ENCODE measurements around the gene RAB33A. TPM values are rescaled to one million over a fixed set of nuclear protein-coding genes. Genes with fewer than 3 reads are reported as not detected.
A peak's percentile ranks its signal among the peaks of the same experiment; 100 is the strongest.

The RAB33A gene
- polyA plus RNA-seq (2013, experiment 1 of 2), result 8.7 TPM
- polyA plus RNA-seq (2013, experiment 2 of 2), result 8.7 TPM

DNA sequence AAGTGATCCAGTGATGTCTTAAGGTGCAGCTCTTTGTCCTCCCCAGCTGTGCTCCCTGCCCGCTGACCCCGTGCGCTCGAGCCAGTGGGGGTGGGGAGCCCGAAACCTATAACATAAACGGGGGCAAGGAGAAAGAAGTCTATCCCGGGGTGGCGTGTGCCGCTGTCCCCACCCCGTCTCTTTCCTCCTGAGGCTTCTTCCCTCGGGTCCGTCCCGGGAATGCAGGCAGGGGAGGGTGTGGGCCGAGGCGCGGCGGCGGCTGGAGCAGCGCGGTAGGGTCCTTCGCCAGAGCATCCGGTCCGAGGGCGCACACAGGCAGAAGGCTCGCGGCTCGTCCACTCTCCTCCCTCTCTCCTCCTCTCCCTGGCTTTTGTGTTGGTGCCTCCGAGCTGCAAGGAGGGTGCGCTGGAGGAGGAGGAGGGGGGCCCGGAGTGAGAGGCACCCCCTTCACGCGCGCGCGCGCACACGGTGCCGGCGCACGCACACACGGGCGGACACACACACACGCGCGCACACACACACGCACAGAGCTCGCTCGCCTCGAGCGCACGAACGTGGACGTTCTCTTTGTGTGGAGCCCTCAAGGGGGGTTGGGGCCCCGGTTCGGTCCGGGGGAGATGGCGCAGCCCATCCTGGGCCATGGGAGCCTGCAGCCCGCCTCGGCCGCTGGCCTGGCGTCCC is at the start of gene RAB33A:
Gene RAB33A (plus strand): TSS at position 517 of the 681 bp plus-strand sequence. CDS start 101 bp downstream, at position 618.
- Histone ChIP-seq H3K4me2 (ENCODE audit: insufficient read depth, low read length, poor library complexity, severe bottlenecking) (peak within 1 kb of the TSS; percentile 80), H3K4me1 (ENCODE audit: control insufficient read depth in 2 of 2, insufficient read depth in 1 of 2, low read depth in 1 of 2, low read length in 2 of 2) (peaks cover 8 to 15% of the 10 kb centered on the region in 2 donors), H2BK120ac (ENCODE audit: low read depth, low read length) (peak within 1 kb of the TSS; percentile 67), H2BK12ac (ENCODE audit: low read length) (peak within 1 kb of the TSS; percentile 46), H3K14ac (ENCODE audit: low read length) (peak within 1 kb of the TSS; percentile 56), H2AFZ (ENCODE audit: low read length) (peak within 1 kb of the TSS; percentile 69), H4K91ac (ENCODE audit: low read depth, low read length, poor library complexity) (peak within 1 kb of the TSS; percentile 64), H2BK15ac (ENCODE audit: low read length) (peak within 1 kb of the TSS; percentile 26), H3K36me3 (replicated peaks in 1 of 2; ENCODE audit: control insufficient read depth in 2 of 2, insufficient read depth in 2 of 2, low read length in 2 of 2) (no peaks in the 10 kb centered on the region), H3K9ac (ENCODE audit: low read depth, low read length, poor library complexity) (peak within 1 kb of the TSS; percentile 93), H2BK5ac (ENCODE audit: low read length) (peak within 1 kb of the TSS; percentile 66), H3K18ac (ENCODE audit: low read length) (peak within 1 kb of the TSS; percentile 94), H2AK5ac (ENCODE audit: low read depth, low read length) (no peak within 1 kb of the TSS), H3K9me3 (replicated peaks in 1 of 2; ENCODE audit: control insufficient read depth in 2 of 2, insufficient read depth in 1 of 2, low read depth in 1 of 2, low read length in 2 of 2) (no peaks in the 10 kb centered on the region), H3K4ac (ENCODE audit: low read length) (no peak within 1 kb of the TSS), H3K4me3 (ENCODE audit: low read length in 2 of 2) (peak within 1 kb of the TSS; percentile 55 to 90), H3K27me3 (ENCODE audit: control insufficient read depth in 3 of 3, insufficient read depth in 3 of 3, low read depth in 1 of 3, low read length in 3 of 3) (no peaks in the 10 kb centered on the region), H3K23ac (ENCODE audit: low read depth, low read length, poor library complexity) (peak within 1 kb of the TSS; percentile 80), H3K79me1 (ENCODE audit: low read depth, low read length) (no peaks in the 10 kb centered on the region), H4K8ac (ENCODE audit: low read depth, low read length) (peak within 1 kb of the TSS; percentile 65), H3K27ac (replicated peaks; ENCODE audit: low read length) (peak within 1 kb of the TSS; percentile 71)
- no CpG with 5 or more reads among the region's 61 CpGs for WGBS, 2 donors (ENCODE audit: extremely low coverage in 2 of 2, insufficient read length in 2 of 2, insufficient replicate concordance in 1 of 2)
- no peak for DNase-seq (ENCODE audit: low spot score)

DNA sequence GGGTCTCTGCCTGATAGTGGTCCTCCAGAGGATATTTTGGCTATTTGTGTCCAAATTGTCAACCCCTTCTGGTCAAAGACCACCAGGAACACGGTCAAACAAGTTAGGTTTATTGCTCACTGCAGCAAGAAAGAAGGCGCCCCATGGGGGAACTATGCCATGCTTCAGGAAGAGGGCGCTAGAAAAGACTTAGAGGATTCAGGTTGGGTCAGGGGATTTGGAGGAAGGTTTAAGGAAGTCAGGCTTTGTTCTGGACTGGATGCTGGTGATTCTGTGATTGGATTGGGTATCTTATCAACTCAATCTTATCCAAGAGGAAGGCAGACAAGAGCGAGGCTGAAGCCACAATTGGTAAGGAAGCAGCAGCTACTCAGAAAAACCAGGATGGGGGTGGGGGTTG is 47.2 kb upstream of the RAB33A start:
- Histone ChIP-seq H2BK120ac (ENCODE audit: low read depth, low read length) (no peak overlapping the region), H3K4me3 (ENCODE audit: low read length in 2 of 2) (no peak overlapping the region), H3K27ac (replicated peaks; ENCODE audit: low read length) (no peak overlapping the region), H3K23ac (ENCODE audit: low read depth, low read length, poor library complexity) (no peak overlapping the region), H4K91ac (ENCODE audit: low read depth, low read length, poor library complexity) (no peak overlapping the region), H2BK5ac (ENCODE audit: low read length) (no peak overlapping the region), H3K9me3 (replicated peaks in 1 of 2; ENCODE audit: control insufficient read depth in 2 of 2, insufficient read depth in 1 of 2, low read depth in 1 of 2, low read length in 2 of 2) (no peaks in the 10 kb centered on the region), H3K4me2 (ENCODE audit: insufficient read depth, low read length, poor library complexity, severe bottlenecking) (no peak overlapping the region), H3K4ac (ENCODE audit: low read length) (no peak overlapping the region), H3K14ac (ENCODE audit: low read length) (no peak overlapping the region), H3K27me3 (ENCODE audit: control insufficient read depth in 3 of 3, insufficient read depth in 3 of 3, low read depth in 1 of 3, low read length in 3 of 3) (no peaks in the 10 kb centered on the region), H3K36me3 (replicated peaks in 1 of 2; ENCODE audit: control insufficient read depth in 2 of 2, insufficient read depth in 2 of 2, low read length in 2 of 2) (peaks cover 0 to 37% of the 10 kb centered on the region in 2 donors), H2BK12ac (ENCODE audit: low read length) (no peak overlapping the region), H2AK5ac (ENCODE audit: low read depth, low read length) (no peak overlapping the region), H3K18ac (ENCODE audit: low read length) (no peak overlapping the region), H3K79me1 (ENCODE audit: low read depth, low read length) (no peaks in the 10 kb centered on the region), H3K4me1 (ENCODE audit: control insufficient read depth in 2 of 2, insufficient read depth in 1 of 2, low read depth in 1 of 2, low read length in 2 of 2) (no peaks in the 10 kb centered on the region), H2AFZ (ENCODE audit: low read length) (no peak overlapping the region), H4K8ac (ENCODE audit: low read depth, low read length) (no peak overlapping the region), H2BK15ac (ENCODE audit: low read length) (no peak overlapping the region), H3K9ac (ENCODE audit: low read depth, low read length, poor library complexity) (no peak overlapping the region)
- WGBS, 2 donors (ENCODE audit: extremely low coverage in 2 of 2, insufficient read length in 2 of 2, insufficient replicate concordance in 1 of 2), result no CpG with 5 or more reads among the region's 4 CpGs
- no peak for DNase-seq (ENCODE audit: low spot score)

DNA sequence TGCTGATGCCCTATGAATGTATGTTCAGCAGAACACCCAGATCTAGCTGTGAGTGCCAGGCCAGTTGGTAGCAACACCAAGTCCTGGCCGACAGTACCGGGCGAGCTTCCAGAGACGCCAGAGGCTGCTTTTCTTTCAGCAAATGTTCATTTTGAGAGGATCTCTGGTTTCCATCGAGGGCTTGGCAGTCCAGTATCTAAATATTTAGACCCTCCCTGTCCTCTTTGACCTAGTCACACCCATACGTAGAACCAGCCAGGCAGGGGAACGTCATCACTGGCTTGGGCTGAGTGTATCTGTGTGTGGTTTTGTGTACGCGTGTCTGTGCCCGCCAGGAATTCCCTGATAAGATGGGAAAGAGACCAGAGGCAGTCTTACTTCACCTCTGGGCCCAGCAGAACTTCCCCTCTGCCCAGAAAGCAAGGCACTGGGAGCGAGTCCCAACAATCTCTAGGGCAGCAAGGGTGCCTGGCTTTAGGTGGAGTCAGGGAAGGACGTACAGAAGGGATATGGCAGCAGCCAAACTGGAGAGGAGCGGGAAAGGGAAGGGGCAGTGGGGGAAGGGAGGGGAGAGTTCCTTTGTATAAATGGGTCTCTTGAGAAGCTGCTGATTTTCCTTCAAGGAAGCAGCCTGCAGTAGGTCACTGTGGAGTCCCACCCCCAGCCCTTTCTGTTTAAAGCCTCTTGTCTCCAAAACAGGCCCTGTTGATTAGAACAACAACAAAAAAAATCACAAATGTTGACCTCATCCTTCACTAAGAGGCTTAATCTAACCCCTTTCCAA is 46.5 kb upstream of the RAB33A start:
- no CpG with 5 or more reads among the region's 13 CpGs for WGBS, 2 donors (ENCODE audit: extremely low coverage in 2 of 2, insufficient read length in 2 of 2, insufficient replicate concordance in 1 of 2)
- no peak overlapping the region for H4K8ac ChIP-seq (ENCODE audit: low read depth, low read length)
- H3K9ac ChIP-seq (ENCODE audit: low read depth, low read length, poor library complexity), result no peak overlapping the region
- no peak overlapping the region for H2BK5ac ChIP-seq (ENCODE audit: low read length)
- H3K27ac ChIP-seq (replicated peaks; ENCODE audit: low read length), result no peak overlapping the region
- no peak overlapping the region for H3K4me2 ChIP-seq (ENCODE audit: insufficient read depth, low read length, poor library complexity, severe bottlenecking)
- no peak overlapping the region for H3K14ac ChIP-seq (ENCODE audit: low read length)
- H3K36me3 ChIP-seq (replicated peaks in 1 of 2; ENCODE audit: control insufficient read depth in 2 of 2, insufficient read depth in 2 of 2, low read length in 2 of 2), result peaks cover 0 to 44% of the 10 kb centered on the region in 2 donors
- no peaks in the 10 kb centered on the region for H3K4me1 ChIP-seq (ENCODE audit: control insufficient read depth in 2 of 2, insufficient read depth in 1 of 2, low read depth in 1 of 2, low read length in 2 of 2)
- no peak overlapping the region for H3K23ac ChIP-seq (ENCODE audit: low read depth, low read length, poor library complexity)
- no peak overlapping the region for H2BK12ac ChIP-seq (ENCODE audit: low read length)
- no peak overlapping the region for H2AFZ ChIP-seq (ENCODE audit: low read length)
- H2BK120ac ChIP-seq (ENCODE audit: low read depth, low read length), result no peak overlapping the region
- no peak overlapping the region for H2BK15ac ChIP-seq (ENCODE audit: low read length)
- no peak overlapping the region for H3K4me3 ChIP-seq (ENCODE audit: low read length in 2 of 2)
- no peaks in the 10 kb centered on the region for H3K79me1 ChIP-seq (ENCODE audit: low read depth, low read length)
- H4K91ac ChIP-seq (ENCODE audit: low read depth, low read length, poor library complexity), result no peak overlapping the region
- no peaks in the 10 kb centered on the region for H3K9me3 ChIP-seq (replicated peaks in 1 of 2; ENCODE audit: control insufficient read depth in 2 of 2, insufficient read depth in 1 of 2, low read depth in 1 of 2, low read length in 2 of 2)
- DNase-seq (ENCODE audit: low spot score), result no peak
- H2AK5ac ChIP-seq (ENCODE audit: low read depth, low read length), result no peak overlapping the region
- no peak overlapping the region for H3K18ac ChIP-seq (ENCODE audit: low read length)
- no peaks in the 10 kb centered on the region for H3K27me3 ChIP-seq (ENCODE audit: control insufficient read depth in 3 of 3, insufficient read depth in 3 of 3, low read depth in 1 of 3, low read length in 3 of 3)
- no peak overlapping the region for H3K4ac ChIP-seq (ENCODE audit: low read length)

DNA sequence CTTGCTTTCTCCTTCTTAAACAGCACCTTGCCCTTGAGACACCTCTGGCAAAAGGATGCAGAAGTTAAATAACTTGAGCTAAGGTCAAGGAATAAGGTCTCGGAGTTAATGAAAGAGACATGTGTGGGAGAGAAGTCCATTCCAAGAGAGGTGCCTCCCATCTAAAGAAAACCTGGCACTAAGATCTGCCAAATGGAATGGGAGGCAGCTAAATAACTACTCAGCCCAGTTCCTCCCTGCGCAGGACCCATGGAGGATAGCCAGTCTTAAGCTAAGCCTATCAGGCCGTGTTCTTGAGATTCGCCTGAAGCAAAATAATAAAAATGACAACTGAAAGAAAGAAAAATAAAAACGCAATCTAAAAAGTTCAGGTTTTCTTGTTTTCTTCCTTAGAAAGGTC is 40.8 kb upstream of the RAB33A start:
- WGBS, 2 donors (ENCODE audit: extremely low coverage in 2 of 2, insufficient read length in 2 of 2, insufficient replicate concordance in 1 of 2), result no CpG with 5 or more reads among the region's 5 CpGs
- no peak for DNase-seq (ENCODE audit: low spot score)
- H3K4me1 ChIP-seq (ENCODE audit: control insufficient read depth in 2 of 2, insufficient read depth in 1 of 2, low read depth in 1 of 2, low read length in 2 of 2), result no peaks in the 10 kb centered on the region
- H3K23ac ChIP-seq (ENCODE audit: low read depth, low read length, poor library complexity), result no peak overlapping the region
- H4K91ac ChIP-seq (ENCODE audit: low read depth, low read length, poor library complexity), result no peak overlapping the region
- no peak overlapping the region for H2AK5ac ChIP-seq (ENCODE audit: low read depth, low read length)
- H3K9me3 ChIP-seq (replicated peaks in 1 of 2; ENCODE audit: control insufficient read depth in 2 of 2, insufficient read depth in 1 of 2, low read depth in 1 of 2, low read length in 2 of 2), result no peaks in the 10 kb centered on the region
- no peak overlapping the region for H3K18ac ChIP-seq (ENCODE audit: low read length)
- H4K8ac ChIP-seq (ENCODE audit: low read depth, low read length), result no peak overlapping the region
- H2BK15ac ChIP-seq (ENCODE audit: low read length), result no peak overlapping the region
- no peaks in the 10 kb centered on the region for H3K27me3 ChIP-seq (ENCODE audit: control insufficient read depth in 3 of 3, insufficient read depth in 3 of 3, low read depth in 1 of 3, low read length in 3 of 3)
- no peak overlapping the region for H3K4ac ChIP-seq (ENCODE audit: low read length)
- H3K27ac ChIP-seq (replicated peaks; ENCODE audit: low read length), result no peak overlapping the region
- no peak overlapping the region for H2BK12ac ChIP-seq (ENCODE audit: low read length)
- H3K4me3 ChIP-seq (ENCODE audit: low read length in 2 of 2), result no peak overlapping the region
- peaks cover 2 to 80% of the 10 kb centered on the region in 2 donors for H3K36me3 ChIP-seq (replicated peaks in 1 of 2; ENCODE audit: control insufficient read depth in 2 of 2, insufficient read depth in 2 of 2, low read length in 2 of 2)
- H2BK5ac ChIP-seq (ENCODE audit: low read length), result no peak overlapping the region
- H3K4me2 ChIP-seq (ENCODE audit: insufficient read depth, low read length, poor library complexity, severe bottlenecking), result no peak overlapping the region
- no peaks in the 10 kb centered on the region for H3K79me1 ChIP-seq (ENCODE audit: low read depth, low read length)
- H3K14ac ChIP-seq (ENCODE audit: low read length), result no peak overlapping the region
- H2AFZ ChIP-seq (ENCODE audit: low read length), result no peak overlapping the region
- no peak overlapping the region for H3K9ac ChIP-seq (ENCODE audit: low read depth, low read length, poor library complexity)
- no peak overlapping the region for H2BK120ac ChIP-seq (ENCODE audit: low read depth, low read length)

Data from neuronal stem cell (in vitro differentiated cells).